OCI-LY7 (cell line): Measurements from ENCODE around the gene RPL36A.

Experiments used
- CTCF ChIP-seq: fragments of 200-600 bp; sonication (generic); conservative IDR thresholded peaks from 2 replicates; pipeline ENCODE4 v1.5.1; 2014; ENCODE audit warnings: mild to moderate bottlenecking, antibody characterized with exemption, low read length, moderate library complexity, mixed read lengths
- EZH2phosphoT487 ChIP-seq: fragments of 200-600 bp; sonication (generic); IDR thresholded peaks from 2 replicates; pipeline ENCODE4 v1.6.1; 2018; ENCODE audit warnings: low read depth, borderline replicate concordance, mild to moderate bottlenecking, mixed run types, antibody characterized with exemption, low read length, moderate library complexity, mixed read lengths

GRCh38 chrX:101365301-101365795 is 25.5 kb upstream of the RPL36A start:
- TF ChIP-seq CTCF (no peak), EZH2phosphoT487 (no peak)
